HEK293T (cell line): Measurements from ENCODE around the gene ANAPC15.

Experiments
- ARNT ChIP-seq: fragments of 450-650 bp; IDR thresholded peaks from 2 replicates; pipeline ENCODE4 v1.6.1; 2017; ENCODE audit warnings: mild to moderate bottlenecking
- BHLHE40 ChIP-seq: fragments of 450-650 bp; IDR thresholded peaks from 2 replicates; pipeline ENCODE4 v1.6.1; 2016; ENCODE audit warnings: mild to moderate bottlenecking, moderate library complexity, borderline replicate concordance
- CTBP1 ChIP-seq: fragments of 450-650 bp; IDR thresholded peaks from 2 replicates; pipeline ENCODE4 v1.6.1; 2016; ENCODE audit warnings: borderline replicate concordance
- FOXA1 ChIP-seq: fragments of 450-650 bp; IDR thresholded peaks from 2 replicates; pipeline ENCODE4 v1.6.1; 2016; ENCODE audit warnings: mild to moderate bottlenecking
- FOXK2 ChIP-seq: fragments of 450-650 bp; IDR thresholded peaks from 2 replicates; pipeline ENCODE4 v1.6.1; 2016; ENCODE audit warnings: mild to moderate bottlenecking
- FOXM1 ChIP-seq: fragments of 450-650 bp; IDR thresholded peaks from 2 replicates; pipeline ENCODE4 v1.6.1; 2017; ENCODE audit warnings: mild to moderate bottlenecking, borderline replicate concordance
- HDGF ChIP-seq: fragments of 450-650 bp; IDR thresholded peaks from 2 replicates; pipeline ENCODE4 v1.6.1; 2017; ENCODE audit warnings: antibody characterized with exemption, borderline replicate concordance
- NFRKB ChIP-seq: fragments of 450-650 bp; IDR thresholded peaks from 2 replicates; pipeline ENCODE4 v1.6.1; 2016; ENCODE audit warnings: mild to moderate bottlenecking, moderate library complexity
- SP1 ChIP-seq: fragments of 450-650 bp; IDR thresholded peaks from 2 replicates; pipeline ENCODE4 v1.6.1; 2017
- SUZ12 ChIP-seq: fragments of 450-650 bp; IDR thresholded peaks from 2 replicates; pipeline ENCODE4 v1.6.1; 2016; ENCODE audit warnings: mild to moderate bottlenecking
- ZNF384 ChIP-seq: fragments of 450-650 bp; IDR thresholded peaks from 2 replicates; pipeline ENCODE4 v1.6.1; 2016
- TF ChIP-seq, protein P1 (sequence below): fragments of 450-650 bp; IDR thresholded peaks from 2 replicates; pipeline ENCODE4 v1.6.1; 2016

DNA sequence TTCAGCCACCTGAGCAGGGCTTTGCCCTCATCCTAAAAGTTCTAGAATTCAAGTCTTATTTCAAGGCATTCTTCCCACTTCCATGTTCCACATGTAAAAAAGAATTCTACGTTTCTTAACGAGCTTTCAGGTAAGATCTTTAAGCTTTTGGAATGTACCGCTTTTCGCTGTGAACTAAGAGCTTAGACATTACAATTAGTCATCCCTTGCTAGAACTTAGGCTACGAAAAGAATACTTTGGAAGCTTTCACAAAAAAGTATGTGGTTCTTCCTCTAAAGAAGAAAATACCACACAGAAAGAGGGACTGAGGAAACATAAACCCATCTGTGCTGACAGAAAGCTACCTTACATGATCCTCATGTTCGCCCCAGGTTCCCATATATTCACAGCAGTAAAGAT is 34.0 kb downstream of the ANAPC15 start:
- TF ChIP-seq FOXA1 (no peak), NFRKB (no peak), SP1 (no peak), SUZ12 (no peak), HDGF (no peak), BHLHE40 (no peak), ARNT (no peak), CTBP1 (no peak), ZNF384 (no peak), FOXK2 (no peak), FOXM1 (no peak)
- TF ChIP-seq, protein P1, sequence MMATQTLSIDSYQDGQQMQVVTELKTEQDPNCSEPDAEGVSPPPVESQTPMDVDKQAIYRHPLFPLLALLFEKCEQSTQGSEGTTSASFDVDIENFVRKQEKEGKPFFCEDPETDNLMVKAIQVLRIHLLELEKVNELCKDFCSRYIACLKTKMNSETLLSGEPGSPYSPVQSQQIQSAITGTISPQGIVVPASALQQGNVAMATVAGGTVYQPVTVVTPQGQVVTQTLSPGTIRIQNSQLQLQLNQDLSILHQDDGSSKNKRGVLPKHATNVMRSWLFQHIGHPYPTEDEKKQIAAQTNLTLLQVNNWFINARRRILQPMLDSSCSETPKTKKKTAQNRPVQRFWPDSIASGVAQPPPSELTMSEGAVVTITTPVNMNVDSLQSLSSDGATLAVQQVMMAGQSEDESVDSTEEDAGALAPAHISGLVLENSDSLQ = no peak
